ENCODE measurements around the gene PET117. TPM values are rescaled to one million over a fixed set of nuclear protein-coding genes. Genes with fewer than 3 reads are reported as not detected.

Gene PET117
- total and polyA plus RNA-seq, 10 donors: 8.4 to 15.5 (median 11.7) TPM

DNA sequence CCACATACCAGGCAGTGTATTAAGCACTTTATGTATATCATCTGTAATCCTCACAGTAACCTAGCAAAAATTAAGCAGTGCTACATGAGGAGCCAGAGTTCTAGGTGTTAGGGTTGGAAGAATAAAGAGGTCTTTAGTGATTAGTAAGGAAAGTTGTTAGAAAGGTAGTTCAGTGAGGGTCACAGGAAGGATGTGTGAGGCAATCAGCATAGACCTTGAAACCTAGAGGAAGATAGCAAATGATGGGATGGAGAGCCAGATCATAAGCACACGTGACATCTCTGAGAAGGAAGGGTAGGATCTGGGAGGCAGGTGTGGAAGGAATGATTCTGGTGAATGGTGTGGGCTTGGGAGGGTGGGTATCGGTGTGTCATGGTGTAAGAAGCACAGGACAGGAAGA lies 2.2 kb downstream of the PET117 start:
- intact Hi-C loops (cut with DNase I; ENCODE audit: low total_unique reads): loop anchor here (10.0 kb wide), 1 partner anchor 635 kb away; no protein-coding TSS in a partner anchor
- Histone ChIP-seq H3K27me3 (replicated peaks in 1 of 7) (no peaks in the 10 kb centered on the region), H3K36me3 (peaks cover 0 to 29% (median 9%) of the 10 kb centered on the region in 6 donors), H3K4me3 (peak overlapping the region in 1 of 8 donors; percentile 91), H3K4me1 (peaks cover 14 to 44% (median 39%) of the 10 kb centered on the region in 6 donors), H3K9me3 (no peaks in the 10 kb centered on the region), H3K27ac (peak overlapping the region in 1 of 8 donors; percentile 29)
- no peak for DNase-seq
- WGBS, 5 donors: 54 to 83% (median 68%) methylated on average over 2 of the region's 2 CpGs
- TF ChIP-seq, protein P1, sequence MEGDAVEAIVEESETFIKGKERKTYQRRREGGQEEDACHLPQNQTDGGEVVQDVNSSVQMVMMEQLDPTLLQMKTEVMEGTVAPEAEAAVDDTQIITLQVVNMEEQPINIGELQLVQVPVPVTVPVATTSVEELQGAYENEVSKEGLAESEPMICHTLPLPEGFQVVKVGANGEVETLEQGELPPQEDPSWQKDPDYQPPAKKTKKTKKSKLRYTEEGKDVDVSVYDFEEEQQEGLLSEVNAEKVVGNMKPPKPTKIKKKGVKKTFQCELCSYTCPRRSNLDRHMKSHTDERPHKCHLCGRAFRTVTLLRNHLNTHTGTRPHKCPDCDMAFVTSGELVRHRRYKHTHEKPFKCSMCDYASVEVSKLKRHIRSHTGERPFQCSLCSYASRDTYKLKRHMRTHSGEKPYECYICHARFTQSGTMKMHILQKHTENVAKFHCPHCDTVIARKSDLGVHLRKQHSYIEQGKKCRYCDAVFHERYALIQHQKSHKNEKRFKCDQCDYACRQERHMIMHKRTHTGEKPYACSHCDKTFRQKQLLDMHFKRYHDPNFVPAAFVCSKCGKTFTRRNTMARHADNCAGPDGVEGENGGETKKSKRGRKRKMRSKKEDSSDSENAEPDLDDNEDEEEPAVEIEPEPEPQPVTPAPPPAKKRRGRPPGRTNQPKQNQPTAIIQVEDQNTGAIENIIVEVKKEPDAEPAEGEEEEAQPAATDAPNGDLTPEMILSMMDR (IDR thresholded peaks at IDR 0.05 in 8 of 11, conservative IDR thresholded peaks at IDR 0.05 in 3 of 11): no peak
- TF ChIP-seq POLR2A (IDR thresholded peaks at IDR 0.05): no peak
- no peak for TF ChIP-seq POLR2AphosphoS5 (IDR thresholded peaks at IDR 0.05)

DNA sequence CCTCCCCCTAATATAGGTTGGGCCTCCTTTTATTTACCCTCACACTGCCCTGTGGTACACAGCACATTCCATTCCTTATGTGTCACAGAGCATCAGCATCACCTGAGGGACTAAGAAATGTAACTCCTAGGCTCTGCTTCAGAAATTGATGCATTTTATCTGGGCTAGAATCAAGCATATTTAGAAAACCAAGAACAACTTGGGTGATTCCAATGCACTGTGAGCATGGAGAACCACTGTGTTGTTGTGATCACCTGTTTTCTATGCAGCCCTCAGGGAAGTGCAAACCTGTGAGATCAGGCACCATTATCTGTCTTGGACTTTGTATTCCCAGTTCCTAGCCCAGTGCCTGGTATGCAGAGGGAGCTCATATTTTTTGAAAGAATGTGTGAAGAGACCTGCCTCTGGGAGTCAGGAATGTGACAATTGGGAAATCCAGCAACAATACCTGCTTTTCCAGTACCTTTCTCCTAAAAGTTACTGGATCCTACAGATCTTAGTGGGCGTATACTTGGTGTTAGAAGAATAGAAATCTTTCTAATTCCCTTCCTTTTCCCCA lies 7.0 kb downstream of the PET117 start:
- 91 to 97% (median 96%) methylated on average over 1 of the region's 1 CpG for WGBS, 5 donors
- TF ChIP-seq POLR2A (IDR thresholded peaks at IDR 0.05) (no peak), POLR2AphosphoS5 (IDR thresholded peaks at IDR 0.05) (no peak)
- TF ChIP-seq, protein P1 (IDR thresholded peaks at IDR 0.05 in 8 of 11, conservative IDR thresholded peaks at IDR 0.05 in 3 of 11): no peak
- H3K9me3 ChIP-seq: no peaks in the 10 kb centered on the region
- H3K27ac ChIP-seq: no peak overlapping the region
- H3K36me3 ChIP-seq: peaks cover 0 to 77% (median 9%) of the 10 kb centered on the region in 6 donors
- no peak for DNase-seq
- no peaks in the 10 kb centered on the region for H3K27me3 ChIP-seq (replicated peaks in 1 of 7)
- intact Hi-C loops (cut with DNase I; ENCODE audit: low total_unique reads): no loop called here
- H3K4me3 ChIP-seq: no peak overlapping the region
- peaks cover 6 to 21% (median 16%) of the 10 kb centered on the region in 6 donors for H3K4me1 ChIP-seq

DNA sequence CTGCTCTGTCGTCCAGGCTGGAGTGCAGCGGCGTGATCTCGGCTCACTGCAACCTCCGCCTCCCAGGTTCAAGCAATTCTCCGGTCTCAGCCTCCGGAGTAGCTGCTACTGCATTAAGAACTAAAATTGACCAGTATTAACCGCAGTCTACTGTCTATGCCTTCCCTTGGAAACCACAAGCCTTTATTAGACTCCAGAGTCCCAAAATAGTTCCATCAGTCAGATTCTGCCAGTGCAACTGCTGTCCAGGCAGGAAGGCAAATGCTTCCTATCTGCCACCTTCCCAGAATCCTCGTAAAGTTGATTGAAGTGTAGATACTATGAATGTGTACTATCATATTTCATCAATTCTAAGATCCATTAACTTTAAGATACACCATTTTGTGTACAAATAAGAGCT lies 16.7 kb downstream of the PET117 start:
- Histone ChIP-seq H3K27ac (no peak overlapping the region), H3K4me3 (no peak overlapping the region), H3K9me3 (no peaks in the 10 kb centered on the region), H3K36me3 (peaks cover 0 to 98% (median 46%) of the 10 kb centered on the region in 6 donors), H3K4me1 (no peaks in the 10 kb centered on the region), H3K27me3 (replicated peaks in 1 of 7) (no peaks in the 10 kb centered on the region)
- no peak for DNase-seq
- TF ChIP-seq POLR2AphosphoS5 (IDR thresholded peaks at IDR 0.05): no peak
- TF ChIP-seq, protein P1 (IDR thresholded peaks at IDR 0.05 in 8 of 11, conservative IDR thresholded peaks at IDR 0.05 in 3 of 11): no peak
- no peak for TF ChIP-seq POLR2A (IDR thresholded peaks at IDR 0.05)
- intact Hi-C loops (cut with DNase I; ENCODE audit: low total_unique reads): no loop called here
- 96 to 99% (median 97%) methylated on average over 9 of the region's 9 CpGs for WGBS, 5 donors

DNA sequence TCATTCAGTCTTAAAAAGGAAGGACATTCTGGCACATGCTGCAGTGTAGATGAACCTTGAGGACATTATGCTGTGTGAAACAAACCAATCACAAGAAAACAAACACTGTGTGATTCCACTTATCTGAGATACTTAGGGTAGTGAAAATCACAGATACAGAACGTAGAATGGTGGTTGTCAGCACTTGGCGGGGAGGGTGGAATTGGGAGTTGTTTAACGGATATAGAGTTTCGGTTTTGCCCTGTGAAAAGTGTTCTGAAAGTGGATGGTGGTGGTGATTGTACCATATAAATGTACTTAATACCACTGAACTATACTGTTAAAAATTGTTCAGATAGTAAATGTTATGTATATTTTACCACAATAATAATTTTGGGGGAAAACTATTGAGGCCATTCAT lies 18.4 kb downstream of the PET117 start:
- Histone ChIP-seq H3K9me3 (no peaks in the 10 kb centered on the region), H3K27me3 (replicated peaks in 1 of 7) (no peaks in the 10 kb centered on the region), H3K36me3 (peaks cover 0 to 98% (median 49%) of the 10 kb centered on the region in 6 donors), H3K4me1 (no peaks in the 10 kb centered on the region), H3K4me3 (no peak overlapping the region), H3K27ac (no peak overlapping the region)
- no peak for DNase-seq
- TF ChIP-seq, protein P1 (IDR thresholded peaks at IDR 0.05 in 8 of 11, conservative IDR thresholded peaks at IDR 0.05 in 3 of 11): no peak
- 92 to 98% (median 96%) methylated on average over 4 of the region's 4 CpGs for WGBS, 5 donors
- intact Hi-C loops (cut with DNase I; ENCODE audit: low total_unique reads): no loop called here

Measured in spleen (tissue), 11 donors.